ENCODE results near the gene POLR3G.

GRCh38 chr5:90504743-90505142, 30.1 kb downstream of the POLR3G start:
- TF ChIP-seq CTCF (conservative IDR thresholded peaks at IDR 0.05) (no peak), ZFX (IDR thresholded peaks at IDR 0.05) (no peak)
